ENCODE results near the gene NIFK.

NIFK gene

DNA sequence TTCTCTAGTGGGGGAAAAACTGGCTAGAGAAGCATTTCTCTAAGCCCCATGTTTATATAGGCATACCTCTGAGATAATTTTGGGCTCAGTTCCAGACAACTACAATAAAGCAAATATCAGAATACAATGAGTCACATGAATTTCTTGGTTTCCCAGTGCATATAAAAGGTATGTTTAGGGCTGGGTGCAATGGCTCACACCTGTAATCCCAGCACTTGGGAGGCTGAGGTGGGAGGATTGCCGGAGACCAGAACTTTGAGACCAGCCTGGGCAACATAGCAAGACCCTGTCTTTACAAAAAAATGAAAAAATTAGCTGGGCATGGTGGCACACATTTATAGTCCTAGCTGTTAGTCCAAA lies 41.0 kb upstream of the NIFK start:
- DNase-seq (no peak), ATAC-seq (ENCODE audit: insufficient read depth, low read depth) (no peak)
- no peaks in the 10 kb centered on the region for H3K4me1 ChIP-seq (ENCODE audit: insufficient read depth, low read length)
- H3K9ac ChIP-seq (ENCODE audit: low read depth, low read length): no peak overlapping the region
- no peak overlapping the region for H3K4me3 ChIP-seq (ENCODE audit: low read depth in 1 of 2, low read length in 2 of 2)
- no peaks in the 10 kb centered on the region for H4K20me1 ChIP-seq (ENCODE audit: insufficient read depth, low read length)
- TF ChIP-seq, protein P1, sequence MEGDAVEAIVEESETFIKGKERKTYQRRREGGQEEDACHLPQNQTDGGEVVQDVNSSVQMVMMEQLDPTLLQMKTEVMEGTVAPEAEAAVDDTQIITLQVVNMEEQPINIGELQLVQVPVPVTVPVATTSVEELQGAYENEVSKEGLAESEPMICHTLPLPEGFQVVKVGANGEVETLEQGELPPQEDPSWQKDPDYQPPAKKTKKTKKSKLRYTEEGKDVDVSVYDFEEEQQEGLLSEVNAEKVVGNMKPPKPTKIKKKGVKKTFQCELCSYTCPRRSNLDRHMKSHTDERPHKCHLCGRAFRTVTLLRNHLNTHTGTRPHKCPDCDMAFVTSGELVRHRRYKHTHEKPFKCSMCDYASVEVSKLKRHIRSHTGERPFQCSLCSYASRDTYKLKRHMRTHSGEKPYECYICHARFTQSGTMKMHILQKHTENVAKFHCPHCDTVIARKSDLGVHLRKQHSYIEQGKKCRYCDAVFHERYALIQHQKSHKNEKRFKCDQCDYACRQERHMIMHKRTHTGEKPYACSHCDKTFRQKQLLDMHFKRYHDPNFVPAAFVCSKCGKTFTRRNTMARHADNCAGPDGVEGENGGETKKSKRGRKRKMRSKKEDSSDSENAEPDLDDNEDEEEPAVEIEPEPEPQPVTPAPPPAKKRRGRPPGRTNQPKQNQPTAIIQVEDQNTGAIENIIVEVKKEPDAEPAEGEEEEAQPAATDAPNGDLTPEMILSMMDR (IDR thresholded peaks at IDR 0.05; ENCODE audit: borderline replicate concordance, extremely low read depth, low read length, poor library complexity, severe bottlenecking): no peak
- TF ChIP-seq EZH2 (IDR thresholded peaks at IDR 0.05; ENCODE audit: borderline replicate concordance, low read depth, low read length, severe bottlenecking): no peak
- H3K27me3 ChIP-seq (ENCODE audit: insufficient read depth, low read length, poor library complexity): peaks cover 3% of the 10 kb centered on the region
- no peak overlapping the region for H3K27ac ChIP-seq (ENCODE audit: low read length)
- H2AFZ ChIP-seq (ENCODE audit: low read depth, low read length): no peak overlapping the region
- H3K9me3 ChIP-seq (ENCODE audit: insufficient read depth, low read length, severe bottlenecking): no peaks in the 10 kb centered on the region
- H3K79me2 ChIP-seq (ENCODE audit: insufficient read depth, low read length): no peaks in the 10 kb centered on the region
- no peak overlapping the region for H3K4me2 ChIP-seq (ENCODE audit: insufficient read depth, low read length)
- H3K36me3 ChIP-seq (ENCODE audit: insufficient read depth, low read length): no peaks in the 10 kb centered on the region

DNA sequence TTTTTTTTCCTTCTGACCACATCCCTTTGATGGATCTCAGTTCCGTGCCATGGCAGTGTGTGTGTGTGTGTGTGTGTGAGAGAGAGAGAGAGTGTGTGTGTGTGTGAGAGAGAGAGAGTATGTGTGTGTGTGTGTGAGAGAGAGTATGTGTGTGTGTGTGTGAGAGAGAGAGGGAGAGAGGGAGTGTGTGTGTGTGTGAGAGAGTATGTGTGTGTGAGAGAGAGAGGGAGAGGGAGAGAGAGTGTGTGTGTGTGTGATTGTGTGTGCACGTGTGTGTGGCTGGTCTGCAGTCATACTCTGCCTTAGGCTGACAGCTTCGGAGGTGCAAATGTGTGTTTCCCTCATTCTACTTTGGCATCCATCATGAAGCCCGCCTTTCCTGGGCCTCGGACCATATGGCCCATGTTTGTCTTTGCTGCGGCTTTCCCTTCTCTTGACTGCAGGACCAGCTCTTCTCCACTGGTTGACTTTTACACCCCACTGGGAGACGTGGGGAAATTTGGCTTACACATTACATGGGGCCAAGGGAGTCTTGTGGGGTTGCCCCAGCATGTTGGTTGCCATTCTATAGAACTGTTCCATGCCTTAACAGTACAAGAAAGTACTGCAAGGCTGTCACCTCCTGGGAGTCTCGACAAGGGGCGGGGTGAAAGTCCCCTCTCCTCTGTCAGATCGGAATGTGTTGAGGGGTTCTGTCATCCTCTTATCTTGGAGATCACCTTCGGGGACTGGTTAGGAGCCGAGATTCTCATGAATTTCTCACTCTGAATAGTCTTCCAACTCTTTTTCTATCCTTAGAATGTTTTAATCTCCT lies 40.4 kb upstream of the NIFK start:
- Histone ChIP-seq H2AFZ (ENCODE audit: low read depth, low read length) (no peak overlapping the region), H3K9me3 (ENCODE audit: insufficient read depth, low read length, severe bottlenecking) (no peaks in the 10 kb centered on the region), H3K9ac (ENCODE audit: low read depth, low read length) (no peak overlapping the region), H3K4me2 (ENCODE audit: insufficient read depth, low read length) (no peak overlapping the region), H3K4me1 (ENCODE audit: insufficient read depth, low read length) (no peaks in the 10 kb centered on the region), H3K4me3 (ENCODE audit: low read depth in 1 of 2, low read length in 2 of 2) (no peak overlapping the region), H3K27me3 (ENCODE audit: insufficient read depth, low read length, poor library complexity) (peaks cover 3% of the 10 kb centered on the region), H3K36me3 (ENCODE audit: insufficient read depth, low read length) (no peaks in the 10 kb centered on the region), H4K20me1 (ENCODE audit: insufficient read depth, low read length) (no peaks in the 10 kb centered on the region), H3K79me2 (ENCODE audit: insufficient read depth, low read length) (no peaks in the 10 kb centered on the region), H3K27ac (ENCODE audit: low read length) (no peak overlapping the region)
- ATAC-seq (ENCODE audit: insufficient read depth, low read depth): no peak
- no peak for DNase-seq
- TF ChIP-seq, protein P1 (IDR thresholded peaks at IDR 0.05; ENCODE audit: borderline replicate concordance, extremely low read depth, low read length, poor library complexity, severe bottlenecking): no peak
- TF ChIP-seq EZH2 (IDR thresholded peaks at IDR 0.05; ENCODE audit: borderline replicate concordance, low read depth, low read length, severe bottlenecking): no peak

GRCh38 chr2:121776361-121776760 lies 39.7 kb upstream of the NIFK start:
- H3K79me2 ChIP-seq (ENCODE audit: insufficient read depth, low read length): no peaks in the 10 kb centered on the region
- DNase-seq (no peak), ATAC-seq (ENCODE audit: insufficient read depth, low read depth) (no peak)
- no peak overlapping the region for H3K27ac ChIP-seq (ENCODE audit: low read length)
- TF ChIP-seq, protein P1 (IDR thresholded peaks at IDR 0.05; ENCODE audit: borderline replicate concordance, extremely low read depth, low read length, poor library complexity, severe bottlenecking): no peak
- TF ChIP-seq EZH2 (IDR thresholded peaks at IDR 0.05; ENCODE audit: borderline replicate concordance, low read depth, low read length, severe bottlenecking): no peak
- H3K4me2 ChIP-seq (ENCODE audit: insufficient read depth, low read length): no peak overlapping the region
- H3K4me1 ChIP-seq (ENCODE audit: insufficient read depth, low read length): no peaks in the 10 kb centered on the region
- H3K4me3 ChIP-seq (ENCODE audit: low read depth in 1 of 2, low read length in 2 of 2): no peak overlapping the region
- H3K36me3 ChIP-seq (ENCODE audit: insufficient read depth, low read length): no peaks in the 10 kb centered on the region
- no peaks in the 10 kb centered on the region for H3K9me3 ChIP-seq (ENCODE audit: insufficient read depth, low read length, severe bottlenecking)
- H3K27me3 ChIP-seq (ENCODE audit: insufficient read depth, low read length, poor library complexity): peaks cover 3% of the 10 kb centered on the region
- no peaks in the 10 kb centered on the region for H4K20me1 ChIP-seq (ENCODE audit: insufficient read depth, low read length)
- H3K9ac ChIP-seq (ENCODE audit: low read depth, low read length): no peak overlapping the region
- H2AFZ ChIP-seq (ENCODE audit: low read depth, low read length): no peak overlapping the region
